Calu3 (cell line): ENCODE results near the gene CTXND1. TPM values are rescaled to one million over a fixed set of nuclear protein-coding genes. Genes with fewer than 3 reads are reported as not detected.

Source experiments
- BruUV-seq: library from RNA; stranded (reverse); fragments of 400-500 nt; replicated peaks from 2 replicates; lab custom pipeline; 2021; lab: Mats Ljungman, UMichigan
- CTCF ChIA-PET: fragments of 300-600 bp; sonication (Branson Sonifier 250); formaldehyde crosslinking; loops from one replicate; lab custom pipeline; 2022; ENCODE audit warnings: antibody characterized with exemption; lab: Charles Lee
- DNase-seq: peaks from one replicate; pipeline ENCODE4 v3.0.0; 2022
- H3K27ac Mint-ChIP-seq: one replicate; pipeline ENCODE4 v1.8.0; 2022; ENCODE audit warnings: mixed read lengths; ENCODE audit not compliant: unreplicated experiment
- H3K27me3 Mint-ChIP-seq: one replicate; pipeline ENCODE4 v1.8.0; 2022; ENCODE audit warnings: mixed read lengths; ENCODE audit not compliant: unreplicated experiment
- H3K36me3 Mint-ChIP-seq: one replicate; pipeline ENCODE4 v1.8.0; 2022; ENCODE audit warnings: mild to moderate bottlenecking, moderate library complexity, mixed read lengths; ENCODE audit not compliant: insufficient read depth, unreplicated experiment
- H3K4me1 Mint-ChIP-seq: one replicate; pipeline ENCODE4 v1.8.0; 2022; ENCODE audit warnings: mild to moderate bottlenecking, low read depth, mixed read lengths; ENCODE audit not compliant: unreplicated experiment
- H3K4me3 Mint-ChIP-seq: one replicate; pipeline ENCODE4 v1.8.0; 2022; ENCODE audit warnings: mild to moderate bottlenecking, low read depth, moderate library complexity, mixed read lengths; ENCODE audit not compliant: unreplicated experiment
- H3K9me3 Mint-ChIP-seq: one replicate; pipeline ENCODE4 v1.8.0; 2022; ENCODE audit warnings: low read depth, mixed read lengths; ENCODE audit not compliant: unreplicated experiment
- CTCF ChIP-seq: fragments of 200-600 bp; IDR thresholded peaks from one replicate; pipeline ENCODE4 v1.8.0; 2022; ENCODE audit warnings: antibody characterized with exemption; ENCODE audit not compliant: unreplicated experiment
- intact Hi-C: fragments of 100-400 bp; cut with micrococcal nuclease; formaldehyde crosslinking; loops from one replicate; pipeline ENCODE4 v1.10.0; 2022; ENCODE audit not compliant: unreplicated experiment
- total RNA-seq: library from RNA; stranded (reverse); gene quantifications from 2 replicates; pipeline ENCODE4 v1.2.3, GENCODE V29; 2022

The CTXND1 gene
- total RNA-seq, 1 experiment from 2014 or later: not detected

GRCh38 chr15:80177156-80177555, 74.9 kb downstream of the CTXND1 start:
- DNase-seq: no peak
- Mint-ChIP-seq H3K27me3 (no peaks in the 10 kb centered on the region), H3K36me3 (no peaks in the 10 kb centered on the region), H3K4me1 (no peaks in the 10 kb centered on the region), H3K9me3 (no peaks in the 10 kb centered on the region), H3K4me3 (no peak overlapping the region), H3K27ac (no peak overlapping the region)
- intact Hi-C loops: loop anchor here (5.0 to 10.0 kb wide), 3 partner anchors 282 to 832 kb away; partner anchors contain the start of gene MTHFS
- TF ChIP-seq CTCF: no peak
- BruUV-seq: no TSS peak
- CTCF ChIA-PET: interaction anchor here (0.6 kb wide), 2 partner anchors 12 to 220 kb away, joined by 4 read pairs; no protein-coding TSS in a partner anchor

GRCh38 chr15:80176443-80176842, 75.6 kb downstream of the CTXND1 start:
- no peak overlapping the region for H3K4me3 Mint-ChIP-seq
- H3K36me3 Mint-ChIP-seq: no peaks in the 10 kb centered on the region
- no peaks in the 10 kb centered on the region for H3K27me3 Mint-ChIP-seq
- H3K4me1 Mint-ChIP-seq: no peaks in the 10 kb centered on the region
- H3K9me3 Mint-ChIP-seq: no peaks in the 10 kb centered on the region
- TF ChIP-seq CTCF: no peak
- DNase-seq: no peak
- BruUV-seq: no TSS peak
- H3K27ac Mint-ChIP-seq: no peak overlapping the region
- CTCF ChIA-PET: interaction anchor here (0.6 kb wide), 1 partner anchor 11 kb away, joined by 4 read pairs; no protein-coding TSS in a partner anchor
- intact Hi-C loops: loop anchor here (5.0 to 10.0 kb wide), 3 partner anchors 282 to 832 kb away; partner anchors contain the start of gene MTHFS

- no TSS peak for BruUV-seq
- Mint-ChIP-seq H3K9me3 (no peaks in the 10 kb centered on the region), H3K27me3 (no peaks in the 10 kb centered on the region), H3K4me3 (no peak overlapping the region), H3K4me1 (no peaks in the 10 kb centered on the region), H3K36me3 (no peaks in the 10 kb centered on the region), H3K27ac (no peak overlapping the region)
- CTCF ChIA-PET: no interaction called here
- no peak for TF ChIP-seq CTCF
- intact Hi-C loops: loop anchor here (5.0 to 10.0 kb wide), 3 partner anchors 281 to 831 kb away; partner anchors contain the start of gene MTHFS
- DNase-seq: no peak
Measured at GRCh38 chr15:80175436-80175835, 76.6 kb downstream of the CTXND1 start.

- H3K27ac Mint-ChIP-seq: no peak overlapping the region
- H3K27me3 Mint-ChIP-seq: no peaks in the 10 kb centered on the region
- DNase-seq: no peak
- no peak overlapping the region for H3K4me3 Mint-ChIP-seq
- H3K4me1 Mint-ChIP-seq: no peaks in the 10 kb centered on the region
- TF ChIP-seq CTCF: no peak
- intact Hi-C loops: loop anchor here (10.0 kb wide), 2 partner anchors 279 to 829 kb away; partner anchors contain the start of gene MTHFS
- CTCF ChIA-PET: interaction anchor here (0.9 to 1.3 kb wide), 6 partner anchors 11 to 835 kb away, joined by 3 to 8 read pairs (median 4); partner anchors contain the start of gene MTHFS
- H3K9me3 Mint-ChIP-seq: no peaks in the 10 kb centered on the region
- no TSS peak for BruUV-seq
- no peaks in the 10 kb centered on the region for H3K36me3 Mint-ChIP-seq
Measured at GRCh38 chr15:80174017-80174746, 77.8 kb downstream of the CTXND1 start.
